WTC11 (cell line): Measurements from ENCODE around the gene CDC6. TPM values are rescaled to one million over a fixed set of nuclear protein-coding genes. Genes with fewer than 3 reads are reported as not detected.

Experiments used
- ATAC-seq: fragments of 200-7000 bp; cut with Tn5 transposase; 2 replicates; pipeline ENCODE4 v1.10.0; 2021; ENCODE audit warnings: mild to moderate bottlenecking, moderate library complexity
- CTCF ChIA-PET: fragments of 300-600 bp; sonication (Branson Sonifier 250); formaldehyde crosslinking; loops from one replicate; lab custom pipeline; 2021; ENCODE audit warnings: antibody characterized with exemption; lab: Charles Lee
- POLR2A ChIA-PET: fragments of 350-600 bp; sonication (Branson Sonifier 250); formaldehyde crosslinking; loops from one replicate; lab custom pipeline; 2021; ENCODE audit warnings: antibody characterized with exemption; lab: Charles Lee
- DNase-seq: peaks from one replicate; pipeline ENCODE4 v3.0.0; 2021; ENCODE audit warnings: low spot score
- H3K27ac Mint-ChIP-seq: 2 replicates; pipeline ENCODE4 v1.8.0; 2021; ENCODE audit warnings: mixed read lengths
- H3K27me3 Mint-ChIP-seq: 2 replicates; pipeline ENCODE4 v1.8.0; 2021; ENCODE audit warnings: low read depth, mild to moderate bottlenecking, moderate library complexity, mixed read lengths
- H3K36me3 Mint-ChIP-seq: 2 replicates; pipeline ENCODE4 v1.8.0; 2021; ENCODE audit warnings: mixed read lengths
- H3K4me1 Mint-ChIP-seq: 2 replicates; pipeline ENCODE4 v1.8.0; 2022; ENCODE audit warnings: mixed read lengths
- H3K4me3 Mint-ChIP-seq: 2 replicates; pipeline ENCODE4 v1.8.0; 2021; ENCODE audit warnings: mild to moderate bottlenecking, moderate library complexity, mixed read lengths
- H3K9me3 Mint-ChIP-seq: 2 replicates; pipeline ENCODE4 v1.8.0; 2021; ENCODE audit warnings: mixed read lengths
- CREM ChIP-seq: sonication (generic); formaldehyde crosslinking; IDR thresholded peaks from 2 replicates; pipeline ENCODE4 v1.8.1; 2022; ENCODE audit warnings: mild to moderate bottlenecking, missing genetic modification reagents, moderate library complexity
- ETV6 ChIP-seq: sonication (generic); formaldehyde crosslinking; IDR thresholded peaks from 2 replicates; pipeline ENCODE4 v1.8.1; 2022; ENCODE audit warnings: mild to moderate bottlenecking, missing genetic modification reagents
- IRF2 ChIP-seq: sonication (generic); formaldehyde crosslinking; IDR thresholded peaks from 2 replicates; pipeline ENCODE4 v1.8.0; 2022; ENCODE audit warnings: low read depth, missing genetic modification reagents, borderline replicate concordance
- NFE2L1 ChIP-seq: sonication (generic); formaldehyde crosslinking; IDR thresholded peaks from 2 replicates; pipeline ENCODE4 v1.8.1; 2023; ENCODE audit warnings: missing genetic modification reagents
- OVOL2 ChIP-seq: fragments of 250-450 bp; sonication (Bioruptor Pico); IDR thresholded peaks from 2 replicates; pipeline ENCODE4 v1.9.0; 2021; ENCODE audit warnings: mild to moderate bottlenecking, borderline replicate concordance
- PREB ChIP-seq: sonication (generic); formaldehyde crosslinking; IDR thresholded peaks from 2 replicates; pipeline ENCODE4 v1.8.1; 2022; ENCODE audit warnings: mild to moderate bottlenecking, missing genetic modification reagents, moderate library complexity, borderline replicate concordance
- RELA ChIP-seq: sonication (generic); formaldehyde crosslinking; IDR thresholded peaks from 2 replicates; pipeline ENCODE4 v1.8.1; 2022; ENCODE audit warnings: missing genetic modification reagents, mild to moderate bottlenecking, borderline replicate concordance
- ZBTB43 ChIP-seq: sonication (generic); formaldehyde crosslinking; IDR thresholded peaks from 2 replicates; pipeline ENCODE4 v1.8.1; 2023; ENCODE audit warnings: mild to moderate bottlenecking, missing genetic modification reagents
- ZNF138 ChIP-seq: sonication (generic); formaldehyde crosslinking; conservative IDR thresholded peaks from 2 replicates; pipeline ENCODE4 v1.8.1; 2022; ENCODE audit warnings: mild to moderate bottlenecking, moderate library complexity, missing genetic modification reagents
- ZNF219 ChIP-seq: sonication (generic); formaldehyde crosslinking; IDR thresholded peaks from 2 replicates; pipeline ENCODE4 v1.8.0; 2023; ENCODE audit warnings: missing genetic modification reagents, mild to moderate bottlenecking, borderline replicate concordance
- ZNF512 ChIP-seq: sonication (generic); formaldehyde crosslinking; IDR thresholded peaks from 2 replicates; pipeline ENCODE4 v1.8.1; 2022; ENCODE audit warnings: missing genetic modification reagents, borderline replicate concordance
- total RNA-seq: library from RNA; stranded (reverse); gene quantifications from 3 replicates; pipeline ENCODE4 v1.2.3, GENCODE V29; 2021
- TF ChIP-seq, protein P1 (sequence below): fragments of 250-450 bp; sonication (Bioruptor Pico); IDR thresholded peaks from 2 replicates; pipeline ENCODE4 v1.9.0; 2021; ENCODE audit warnings: mild to moderate bottlenecking
- TF ChIP-seq, protein P2 (sequence below): sonication (generic); formaldehyde crosslinking; conservative IDR thresholded peaks from 2 replicates; pipeline ENCODE4 v1.8.1; 2022; ENCODE audit warnings: mild to moderate bottlenecking, missing genetic modification reagents
- TF ChIP-seq, protein P3 (sequence below): sonication (generic); formaldehyde crosslinking; IDR thresholded peaks from 2 replicates; pipeline ENCODE4 v1.8.1; 2023; ENCODE audit warnings: mild to moderate bottlenecking, missing genetic modification reagents, moderate library complexity
- TF ChIP-seq, protein P4 (sequence below): sonication (generic); formaldehyde crosslinking; IDR thresholded peaks from 2 replicates; pipeline ENCODE4 v1.8.1; 2023; ENCODE audit warnings: mild to moderate bottlenecking, missing genetic modification reagents
- TF ChIP-seq, protein P5 (sequence below): sonication (generic); formaldehyde crosslinking; IDR thresholded peaks from 2 replicates; pipeline ENCODE4 v1.8.0; 2023; ENCODE audit warnings: missing genetic modification reagents
- TF ChIP-seq, protein P6 (sequence below): sonication (generic); formaldehyde crosslinking; IDR thresholded peaks from 2 replicates; pipeline ENCODE4 v1.8.0; 2023; ENCODE audit warnings: missing genetic modification reagents, mild to moderate bottlenecking, borderline replicate concordance

Gene CDC6
- total RNA-seq, 1 experiment from 2014 or later, result 125 TPM

- Mint-ChIP-seq H3K9me3 (no peaks in the 10 kb centered on the region), H3K4me3 (no peak overlapping the region)
- TF ChIP-seq, protein P1, sequence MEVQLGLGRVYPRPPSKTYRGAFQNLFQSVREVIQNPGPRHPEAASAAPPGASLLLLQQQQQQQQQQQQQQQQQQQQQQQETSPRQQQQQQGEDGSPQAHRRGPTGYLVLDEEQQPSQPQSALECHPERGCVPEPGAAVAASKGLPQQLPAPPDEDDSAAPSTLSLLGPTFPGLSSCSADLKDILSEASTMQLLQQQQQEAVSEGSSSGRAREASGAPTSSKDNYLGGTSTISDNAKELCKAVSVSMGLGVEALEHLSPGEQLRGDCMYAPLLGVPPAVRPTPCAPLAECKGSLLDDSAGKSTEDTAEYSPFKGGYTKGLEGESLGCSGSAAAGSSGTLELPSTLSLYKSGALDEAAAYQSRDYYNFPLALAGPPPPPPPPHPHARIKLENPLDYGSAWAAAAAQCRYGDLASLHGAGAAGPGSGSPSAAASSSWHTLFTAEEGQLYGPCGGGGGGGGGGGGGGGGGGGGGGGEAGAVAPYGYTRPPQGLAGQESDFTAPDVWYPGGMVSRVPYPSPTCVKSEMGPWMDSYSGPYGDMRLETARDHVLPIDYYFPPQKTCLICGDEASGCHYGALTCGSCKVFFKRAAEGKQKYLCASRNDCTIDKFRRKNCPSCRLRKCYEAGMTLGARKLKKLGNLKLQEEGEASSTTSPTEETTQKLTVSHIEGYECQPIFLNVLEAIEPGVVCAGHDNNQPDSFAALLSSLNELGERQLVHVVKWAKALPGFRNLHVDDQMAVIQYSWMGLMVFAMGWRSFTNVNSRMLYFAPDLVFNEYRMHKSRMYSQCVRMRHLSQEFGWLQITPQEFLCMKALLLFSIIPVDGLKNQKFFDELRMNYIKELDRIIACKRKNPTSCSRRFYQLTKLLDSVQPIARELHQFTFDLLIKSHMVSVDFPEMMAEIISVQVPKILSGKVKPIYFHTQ (CRISPR knock-in tag), result no peak
- TF ChIP-seq ZBTB43 (CRISPR knock-in tag) (no peak), PREB (CRISPR knock-in tag) (no peak), RELA (no peak), ZNF219 (CRISPR knock-in tag) (no peak), CREM (CRISPR knock-in tag) (no peak)
- TF ChIP-seq, all 79 proteins: peak for 0
- H3K4me1 Mint-ChIP-seq, result peaks cover 19% of the 10 kb centered on the region
- H3K27me3 Mint-ChIP-seq, result peaks cover 64% of the 10 kb centered on the region
- ChIA-PET POLR2A (no interaction called here), CTCF (interaction anchor here (0.8 to 1.4 kb wide), 4 partner anchors 9 to 32 kb away, joined by 3 to 7 read pairs (median 4); no protein-coding TSS in a partner anchor)
- H3K36me3 Mint-ChIP-seq, result no peaks in the 10 kb centered on the region
- no peak overlapping the region for H3K27ac Mint-ChIP-seq
- no peak for DNase-seq
- ATAC-seq, result no peak
Measured at GRCh38 chr17:40338941-40339649, 51.4 kb downstream of the CDC6 start.

- peaks cover 69% of the 10 kb centered on the region for H3K27me3 Mint-ChIP-seq
- no peaks in the 10 kb centered on the region for H3K9me3 Mint-ChIP-seq
- H3K36me3 Mint-ChIP-seq, result no peaks in the 10 kb centered on the region
- peaks cover 27% of the 10 kb centered on the region for H3K4me1 Mint-ChIP-seq
- no peak overlapping the region for H3K27ac Mint-ChIP-seq
- H3K4me3 Mint-ChIP-seq, result no peak overlapping the region
- ATAC-seq, result no peak
- CTCF ChIA-PET, result interaction anchor here (0.7 to 1.3 kb wide), 4 partner anchors 15 to 122 kb away, joined by 4 to 8 read pairs (median 6); no protein-coding TSS in a partner anchor
- no peak for DNase-seq
- POLR2A ChIA-PET, result interaction anchor here (0.6 kb wide), 1 partner anchor 277 kb away, joined by 5 read pairs; no protein-coding TSS in a partner anchor
- TF ChIP-seq, protein P2, sequence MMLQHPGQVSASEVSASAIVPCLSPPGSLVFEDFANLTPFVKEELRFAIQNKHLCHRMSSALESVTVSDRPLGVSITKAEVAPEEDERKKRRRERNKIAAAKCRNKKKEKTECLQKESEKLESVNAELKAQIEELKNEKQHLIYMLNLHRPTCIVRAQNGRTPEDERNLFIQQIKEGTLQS (CRISPR knock-in tag), result no peak
- TF ChIP-seq OVOL2 (CRISPR knock-in tag) (no peak), IRF2 (CRISPR knock-in tag) (no peak), ZNF512 (CRISPR knock-in tag) (no peak), ZNF138 (CRISPR knock-in tag) (no peak), NFE2L1 (CRISPR knock-in tag) (no peak), ETV6 (no peak)
- TF ChIP-seq, protein P3, sequence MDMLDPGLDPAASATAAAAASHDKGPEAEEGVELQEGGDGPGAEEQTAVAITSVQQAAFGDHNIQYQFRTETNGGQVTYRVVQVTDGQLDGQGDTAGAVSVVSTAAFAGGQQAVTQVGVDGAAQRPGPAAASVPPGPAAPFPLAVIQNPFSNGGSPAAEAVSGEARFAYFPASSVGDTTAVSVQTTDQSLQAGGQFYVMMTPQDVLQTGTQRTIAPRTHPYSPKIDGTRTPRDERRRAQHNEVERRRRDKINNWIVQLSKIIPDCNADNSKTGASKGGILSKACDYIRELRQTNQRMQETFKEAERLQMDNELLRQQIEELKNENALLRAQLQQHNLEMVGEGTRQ (CRISPR knock-in tag), result no peak
- TF ChIP-seq, protein P4, sequence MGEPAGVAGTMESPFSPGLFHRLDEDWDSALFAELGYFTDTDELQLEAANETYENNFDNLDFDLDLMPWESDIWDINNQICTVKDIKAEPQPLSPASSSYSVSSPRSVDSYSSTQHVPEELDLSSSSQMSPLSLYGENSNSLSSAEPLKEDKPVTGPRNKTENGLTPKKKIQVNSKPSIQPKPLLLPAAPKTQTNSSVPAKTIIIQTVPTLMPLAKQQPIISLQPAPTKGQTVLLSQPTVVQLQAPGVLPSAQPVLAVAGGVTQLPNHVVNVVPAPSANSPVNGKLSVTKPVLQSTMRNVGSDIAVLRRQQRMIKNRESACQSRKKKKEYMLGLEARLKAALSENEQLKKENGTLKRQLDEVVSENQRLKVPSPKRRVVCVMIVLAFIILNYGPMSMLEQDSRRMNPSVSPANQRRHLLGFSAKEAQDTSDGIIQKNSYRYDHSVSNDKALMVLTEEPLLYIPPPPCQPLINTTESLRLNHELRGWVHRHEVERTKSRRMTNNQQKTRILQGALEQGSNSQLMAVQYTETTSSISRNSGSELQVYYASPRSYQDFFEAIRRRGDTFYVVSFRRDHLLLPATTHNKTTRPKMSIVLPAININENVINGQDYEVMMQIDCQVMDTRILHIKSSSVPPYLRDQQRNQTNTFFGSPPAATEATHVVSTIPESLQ, result no peak
- TF ChIP-seq, protein P5, sequence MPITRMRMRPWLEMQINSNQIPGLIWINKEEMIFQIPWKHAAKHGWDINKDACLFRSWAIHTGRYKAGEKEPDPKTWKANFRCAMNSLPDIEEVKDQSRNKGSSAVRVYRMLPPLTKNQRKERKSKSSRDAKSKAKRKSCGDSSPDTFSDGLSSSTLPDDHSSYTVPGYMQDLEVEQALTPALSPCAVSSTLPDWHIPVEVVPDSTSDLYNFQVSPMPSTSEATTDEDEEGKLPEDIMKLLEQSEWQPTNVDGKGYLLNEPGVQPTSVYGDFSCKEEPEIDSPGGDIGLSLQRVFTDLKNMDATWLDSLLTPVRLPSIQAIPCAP (CRISPR knock-in tag), result no peak
- TF ChIP-seq, protein P6, sequence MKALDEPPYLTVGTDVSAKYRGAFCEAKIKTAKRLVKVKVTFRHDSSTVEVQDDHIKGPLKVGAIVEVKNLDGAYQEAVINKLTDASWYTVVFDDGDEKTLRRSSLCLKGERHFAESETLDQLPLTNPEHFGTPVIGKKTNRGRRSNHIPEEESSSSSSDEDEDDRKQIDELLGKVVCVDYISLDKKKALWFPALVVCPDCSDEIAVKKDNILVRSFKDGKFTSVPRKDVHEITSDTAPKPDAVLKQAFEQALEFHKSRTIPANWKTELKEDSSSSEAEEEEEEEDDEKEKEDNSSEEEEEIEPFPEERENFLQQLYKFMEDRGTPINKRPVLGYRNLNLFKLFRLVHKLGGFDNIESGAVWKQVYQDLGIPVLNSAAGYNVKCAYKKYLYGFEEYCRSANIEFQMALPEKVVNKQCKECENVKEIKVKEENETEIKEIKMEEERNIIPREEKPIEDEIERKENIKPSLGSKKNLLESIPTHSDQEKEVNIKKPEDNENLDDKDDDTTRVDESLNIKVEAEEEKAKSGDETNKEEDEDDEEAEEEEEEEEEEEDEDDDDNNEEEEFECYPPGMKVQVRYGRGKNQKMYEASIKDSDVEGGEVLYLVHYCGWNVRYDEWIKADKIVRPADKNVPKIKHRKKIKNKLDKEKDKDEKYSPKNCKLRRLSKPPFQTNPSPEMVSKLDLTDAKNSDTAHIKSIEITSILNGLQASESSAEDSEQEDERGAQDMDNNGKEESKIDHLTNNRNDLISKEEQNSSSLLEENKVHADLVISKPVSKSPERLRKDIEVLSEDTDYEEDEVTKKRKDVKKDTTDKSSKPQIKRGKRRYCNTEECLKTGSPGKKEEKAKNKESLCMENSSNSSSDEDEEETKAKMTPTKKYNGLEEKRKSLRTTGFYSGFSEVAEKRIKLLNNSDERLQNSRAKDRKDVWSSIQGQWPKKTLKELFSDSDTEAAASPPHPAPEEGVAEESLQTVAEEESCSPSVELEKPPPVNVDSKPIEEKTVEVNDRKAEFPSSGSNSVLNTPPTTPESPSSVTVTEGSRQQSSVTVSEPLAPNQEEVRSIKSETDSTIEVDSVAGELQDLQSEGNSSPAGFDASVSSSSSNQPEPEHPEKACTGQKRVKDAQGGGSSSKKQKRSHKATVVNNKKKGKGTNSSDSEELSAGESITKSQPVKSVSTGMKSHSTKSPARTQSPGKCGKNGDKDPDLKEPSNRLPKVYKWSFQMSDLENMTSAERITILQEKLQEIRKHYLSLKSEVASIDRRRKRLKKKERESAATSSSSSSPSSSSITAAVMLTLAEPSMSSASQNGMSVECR (CRISPR knock-in tag), result no peak
Measured at GRCh38 chr17:40340327-40340726, 52.6 kb downstream of the CDC6 start.
